H1 (cell line): ENCODE data around the gene TAS2R30.

Experiments
- CHD1 ChIP-seq: IDR thresholded peaks from 2 replicates; pipeline ENCODE4 v1.6.1; 2012; ENCODE audit warnings: low read depth, low read length, improper control_type of control experiment
- HDAC2 ChIP-seq, 2 experiments: fragments of 300-600 bp in 1 of 2; sonication (generic) in 1 of 2; IDR thresholded peaks; 2 replicates each; pipeline ENCODE4 v1.6.1; 2011 to 2012; ENCODE audit warnings: low read depth in 2 of 2, low read length in 2 of 2, mild to moderate bottlenecking in 2 of 2, moderate library complexity in 2 of 2, borderline replicate concordance in 1 of 2, inconsistent platforms in 1 of 2
- JUND ChIP-seq: IDR thresholded peaks from 2 replicates; pipeline ENCODE4 v1.6.1; 2011; ENCODE audit warnings: mild to moderate bottlenecking, improper control_type of control experiment, low read length
- MAFK ChIP-seq: IDR thresholded peaks from 2 replicates; pipeline ENCODE4 v1.6.1; 2012; ENCODE audit warnings: low read depth, mild to moderate bottlenecking, improper control_type of control experiment, low read length
- NRF1 ChIP-seq: IDR thresholded peaks from 2 replicates; pipeline ENCODE4 v1.6.1; 2011; ENCODE audit warnings: mild to moderate bottlenecking, low read depth, low read length, improper control_type of control experiment
- POLR2A ChIP-seq, 2 experiments: IDR thresholded peaks; 1 replicate in 1 of 2; 2 replicates in 1 of 2; pipeline ENCODE4 v1.6.1; 2011; ENCODE audit warnings: low read depth in 2 of 2, low read length in 2 of 2, mild to moderate bottlenecking in 2 of 2; ENCODE audit errors: control extremely low read depth in 1 of 2
- POLR2AphosphoS5 ChIP-seq: IDR thresholded peaks from 2 replicates; pipeline ENCODE4 v1.6.1; 2011; ENCODE audit warnings: low read depth, low read length
- TCF12 ChIP-seq: IDR thresholded peaks from 2 replicates; pipeline ENCODE4 v1.6.1; 2011; ENCODE audit warnings: low read depth, mild to moderate bottlenecking, low read length
- TF ChIP-seq, protein P1 (sequence below), 3 experiments: IDR thresholded peaks; 1 replicate in 2 of 3; 2 replicates in 1 of 3; pipeline versions ENCODE4 v1.5.1 to v1.6.1; 2011; ENCODE audit warnings: low read length in 3 of 3, mild to moderate bottlenecking in 3 of 3, inconsistent platforms in 2 of 3, low read depth in 1 of 3, moderate library complexity in 1 of 3; ENCODE audit not compliant: insufficient read depth in 1 of 3; ENCODE audit errors: control extremely low read depth in 1 of 3

- no peak for TF ChIP-seq POLR2A (IDR thresholded peaks at IDR 0.05; ENCODE audit: control extremely low read depth in 1 of 2, low read depth in 2 of 2, low read length in 2 of 2)
- no peak for TF ChIP-seq HDAC2 (IDR thresholded peaks at IDR 0.05; ENCODE audit: borderline replicate concordance in 1 of 2, low read depth in 2 of 2, low read length in 2 of 2)
- no peak for TF ChIP-seq TCF12
- TF ChIP-seq JUND = no peak
- TF ChIP-seq, protein P1, sequence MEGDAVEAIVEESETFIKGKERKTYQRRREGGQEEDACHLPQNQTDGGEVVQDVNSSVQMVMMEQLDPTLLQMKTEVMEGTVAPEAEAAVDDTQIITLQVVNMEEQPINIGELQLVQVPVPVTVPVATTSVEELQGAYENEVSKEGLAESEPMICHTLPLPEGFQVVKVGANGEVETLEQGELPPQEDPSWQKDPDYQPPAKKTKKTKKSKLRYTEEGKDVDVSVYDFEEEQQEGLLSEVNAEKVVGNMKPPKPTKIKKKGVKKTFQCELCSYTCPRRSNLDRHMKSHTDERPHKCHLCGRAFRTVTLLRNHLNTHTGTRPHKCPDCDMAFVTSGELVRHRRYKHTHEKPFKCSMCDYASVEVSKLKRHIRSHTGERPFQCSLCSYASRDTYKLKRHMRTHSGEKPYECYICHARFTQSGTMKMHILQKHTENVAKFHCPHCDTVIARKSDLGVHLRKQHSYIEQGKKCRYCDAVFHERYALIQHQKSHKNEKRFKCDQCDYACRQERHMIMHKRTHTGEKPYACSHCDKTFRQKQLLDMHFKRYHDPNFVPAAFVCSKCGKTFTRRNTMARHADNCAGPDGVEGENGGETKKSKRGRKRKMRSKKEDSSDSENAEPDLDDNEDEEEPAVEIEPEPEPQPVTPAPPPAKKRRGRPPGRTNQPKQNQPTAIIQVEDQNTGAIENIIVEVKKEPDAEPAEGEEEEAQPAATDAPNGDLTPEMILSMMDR (IDR thresholded peaks at IDR 0.05; ENCODE audit: control extremely low read depth in 1 of 3, insufficient read depth in 1 of 3, low read depth in 1 of 3, low read length in 3 of 3) = no peak
- TF ChIP-seq CHD1 = no peak
- TF ChIP-seq NRF1 = no peak
- TF ChIP-seq POLR2AphosphoS5 = no peak
- no peak for TF ChIP-seq MAFK
These were observed 29.9 kb upstream of the TAS2R30 start for GRCh38 chr12:11164384-11164783.
